Measurements from ENCODE around the gene TPRA1.
A peak's percentile ranks its signal among the peaks of the same experiment; 100 is the strongest.

TPRA1 gene

GRCh38 chr3:127544192-127544802 lies 46.2 kb downstream of the TPRA1 start:
- TF ChIP-seq ZNF70 (CRISPR knock-in tag; IDR thresholded peaks at IDR 0.05): no peak
- no peak for TF ChIP-seq SNAI2 (CRISPR knock-in tag; IDR thresholded peaks at IDR 0.05)
- TF ChIP-seq POU6F1 (CRISPR knock-in tag; IDR thresholded peaks at IDR 0.05; ENCODE audit: borderline replicate concordance, low read depth): no peak
- no peak for TF ChIP-seq ZFP30 (CRISPR knock-in tag; IDR thresholded peaks at IDR 0.05)
- no peak for TF ChIP-seq RARB (CRISPR knock-in tag; IDR thresholded peaks at IDR 0.05)
- no peak for TF ChIP-seq BACH2 (CRISPR knock-in tag; IDR thresholded peaks at IDR 0.05; ENCODE audit: borderline replicate concordance)
- no peak for TF ChIP-seq ZNF565 (CRISPR knock-in tag; conservative IDR thresholded peaks at IDR 0.05; ENCODE audit: low read depth)
- TF ChIP-seq, protein P1, sequence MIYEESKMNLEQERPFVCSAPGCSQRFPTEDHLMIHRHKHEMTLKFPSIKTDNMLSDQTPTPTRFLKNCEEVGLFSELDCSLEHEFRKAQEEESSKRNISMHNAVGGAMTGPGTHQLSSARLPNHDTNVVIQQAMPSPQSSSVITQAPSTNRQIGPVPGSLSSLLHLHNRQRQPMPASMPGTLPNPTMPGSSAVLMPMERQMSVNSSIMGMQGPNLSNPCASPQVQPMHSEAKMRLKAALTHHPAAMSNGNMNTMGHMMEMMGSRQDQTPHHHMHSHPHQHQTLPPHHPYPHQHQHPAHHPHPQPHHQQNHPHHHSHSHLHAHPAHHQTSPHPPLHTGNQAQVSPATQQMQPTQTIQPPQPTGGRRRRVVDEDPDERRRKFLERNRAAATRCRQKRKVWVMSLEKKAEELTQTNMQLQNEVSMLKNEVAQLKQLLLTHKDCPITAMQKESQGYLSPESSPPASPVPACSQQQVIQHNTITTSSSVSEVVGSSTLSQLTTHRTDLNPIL (CRISPR knock-in tag; IDR thresholded peaks at IDR 0.05; ENCODE audit: low read depth): no peak
- TF ChIP-seq ZNF8 (CRISPR knock-in tag; IDR thresholded peaks at IDR 0.05): no peak
- no peak for TF ChIP-seq ESRRG (CRISPR knock-in tag; IDR thresholded peaks at IDR 0.05)
- TF ChIP-seq CSDC2 (CRISPR knock-in tag; IDR thresholded peaks at IDR 0.05): no peak
- TF ChIP-seq TCF4 (CRISPR knock-in tag; IDR thresholded peaks at IDR 0.05; ENCODE audit: borderline replicate concordance): no peak
- ATAC-seq: peak; percentile 85

DNA sequence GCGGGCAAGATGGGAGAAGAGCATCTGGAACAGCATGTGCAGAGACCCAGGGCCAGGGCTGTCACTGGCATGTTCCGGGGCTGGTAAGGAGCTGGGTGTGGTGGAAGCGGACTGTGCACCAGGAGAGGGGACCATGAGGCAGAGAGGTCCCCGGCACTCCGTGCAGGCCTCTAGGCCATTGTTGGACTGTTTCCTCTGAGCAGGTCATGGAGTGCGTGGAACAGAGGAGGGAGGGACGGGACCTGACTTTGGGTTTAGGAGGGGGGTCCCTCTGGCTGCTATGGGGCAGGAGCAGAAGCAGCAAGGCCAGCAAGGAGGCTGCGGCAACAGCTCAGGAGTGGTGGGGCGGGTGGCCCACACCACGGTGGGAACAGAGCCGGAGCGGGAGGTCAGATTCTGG lies 47.1 kb downstream of the TPRA1 start:
- TF ChIP-seq OSR1 (CRISPR knock-in tag; IDR thresholded peaks at IDR 0.05) (no peak), GLIS3 (CRISPR knock-in tag; IDR thresholded peaks at IDR 0.05) (no peak), POU6F1 (CRISPR knock-in tag; IDR thresholded peaks at IDR 0.05; ENCODE audit: borderline replicate concordance, low read depth) (no peak), ESRRG (CRISPR knock-in tag; IDR thresholded peaks at IDR 0.05) (no peak), ZNF8 (CRISPR knock-in tag; IDR thresholded peaks at IDR 0.05) (no peak), TOX (CRISPR knock-in tag; IDR thresholded peaks at IDR 0.05; ENCODE audit: borderline replicate concordance) (no peak), SNAI2 (CRISPR knock-in tag; IDR thresholded peaks at IDR 0.05) (no peak), ISL1 (CRISPR knock-in tag; IDR thresholded peaks at IDR 0.05) (no peak), ZNF565 (CRISPR knock-in tag; conservative IDR thresholded peaks at IDR 0.05; ENCODE audit: low read depth) (no peak), TCF4 (CRISPR knock-in tag; IDR thresholded peaks at IDR 0.05; ENCODE audit: borderline replicate concordance) (no peak), PATZ1 (CRISPR knock-in tag; IDR thresholded peaks at IDR 0.05; ENCODE audit: borderline replicate concordance) (no peak), BACH2 (CRISPR knock-in tag; IDR thresholded peaks at IDR 0.05; ENCODE audit: borderline replicate concordance) (no peak), ZFP3 (CRISPR knock-in tag; IDR thresholded peaks at IDR 0.05) (no peak), ZNF70 (CRISPR knock-in tag; IDR thresholded peaks at IDR 0.05) (no peak), CSDC2 (CRISPR knock-in tag; IDR thresholded peaks at IDR 0.05) (no peak), PPARA (CRISPR knock-in tag; IDR thresholded peaks at IDR 0.05; ENCODE audit: borderline replicate concordance) (no peak), ZFP30 (CRISPR knock-in tag; IDR thresholded peaks at IDR 0.05) (no peak)
- TF ChIP-seq, protein P2, sequence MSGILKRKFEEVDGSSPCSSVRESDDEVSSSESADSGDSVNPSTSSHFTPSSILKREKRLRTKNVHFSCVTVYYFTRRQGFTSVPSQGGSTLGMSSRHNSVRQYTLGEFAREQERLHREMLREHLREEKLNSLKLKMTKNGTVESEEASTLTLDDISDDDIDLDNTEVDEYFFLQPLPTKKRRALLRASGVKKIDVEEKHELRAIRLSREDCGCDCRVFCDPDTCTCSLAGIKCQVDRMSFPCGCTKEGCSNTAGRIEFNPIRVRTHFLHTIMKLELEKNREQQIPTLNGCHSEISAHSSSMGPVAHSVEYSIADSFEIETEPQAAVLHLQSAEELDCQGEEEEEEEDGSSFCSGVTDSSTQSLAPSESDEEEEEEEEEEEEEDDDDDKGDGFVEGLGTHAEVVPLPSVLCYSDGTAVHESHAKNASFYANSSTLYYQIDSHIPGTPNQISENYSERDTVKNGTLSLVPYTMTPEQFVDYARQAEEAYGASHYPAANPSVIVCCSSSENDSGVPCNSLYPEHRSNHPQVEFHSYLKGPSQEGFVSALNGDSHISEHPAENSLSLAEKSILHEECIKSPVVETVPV (CRISPR knock-in tag; IDR thresholded peaks at IDR 0.05): no peak
- TF ChIP-seq, protein P3, sequence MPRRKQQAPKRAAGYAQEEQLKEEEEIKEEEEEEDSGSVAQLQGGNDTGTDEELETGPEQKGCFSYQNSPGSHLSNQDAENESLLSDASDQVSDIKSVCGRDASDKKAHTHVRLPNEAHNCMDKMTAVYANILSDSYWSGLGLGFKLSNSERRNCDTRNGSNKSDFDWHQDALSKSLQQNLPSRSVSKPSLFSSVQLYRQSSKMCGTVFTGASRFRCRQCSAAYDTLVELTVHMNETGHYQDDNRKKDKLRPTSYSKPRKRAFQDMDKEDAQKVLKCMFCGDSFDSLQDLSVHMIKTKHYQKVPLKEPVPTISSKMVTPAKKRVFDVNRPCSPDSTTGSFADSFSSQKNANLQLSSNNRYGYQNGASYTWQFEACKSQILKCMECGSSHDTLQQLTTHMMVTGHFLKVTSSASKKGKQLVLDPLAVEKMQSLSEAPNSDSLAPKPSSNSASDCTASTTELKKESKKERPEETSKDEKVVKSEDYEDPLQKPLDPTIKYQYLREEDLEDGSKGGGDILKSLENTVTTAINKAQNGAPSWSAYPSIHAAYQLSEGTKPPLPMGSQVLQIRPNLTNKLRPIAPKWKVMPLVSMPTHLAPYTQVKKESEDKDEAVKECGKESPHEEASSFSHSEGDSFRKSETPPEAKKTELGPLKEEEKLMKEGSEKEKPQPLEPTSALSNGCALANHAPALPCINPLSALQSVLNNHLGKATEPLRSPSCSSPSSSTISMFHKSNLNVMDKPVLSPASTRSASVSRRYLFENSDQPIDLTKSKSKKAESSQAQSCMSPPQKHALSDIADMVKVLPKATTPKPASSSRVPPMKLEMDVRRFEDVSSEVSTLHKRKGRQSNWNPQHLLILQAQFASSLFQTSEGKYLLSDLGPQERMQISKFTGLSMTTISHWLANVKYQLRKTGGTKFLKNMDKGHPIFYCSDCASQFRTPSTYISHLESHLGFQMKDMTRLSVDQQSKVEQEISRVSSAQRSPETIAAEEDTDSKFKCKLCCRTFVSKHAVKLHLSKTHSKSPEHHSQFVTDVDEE (CRISPR knock-in tag; IDR thresholded peaks at IDR 0.05): no peak
- no peak for ATAC-seq
